Astrocyte (in vitro differentiated cells and primary cell): ENCODE measurements around the gene CLIC1.

Experiments used
- CTCF ChIP-seq: IDR thresholded peaks from 2 replicates; pipeline ENCODE4 v1.5.1; 2011; ENCODE audit warnings: low read depth, mild to moderate bottlenecking, inconsistent platforms, low read length, moderate library complexity; ENCODE audit not compliant: insufficient read depth
- EZH2 ChIP-seq: IDR thresholded peaks from 2 replicates; pipeline ENCODE4 v1.6.1; 2012; ENCODE audit warnings: mild to moderate bottlenecking, low read length, inconsistent platforms; ENCODE audit not compliant: insufficient read depth

GRCh38 chr6:31733734-31734133 lies 2.6 kb downstream of the CLIC1 start:
- no peak for TF ChIP-seq CTCF
- TF ChIP-seq EZH2 = no peak
